ENCODE data around the gene APPBP2. TPM values are rescaled to one million over a fixed set of nuclear protein-coding genes. Genes with fewer than 3 reads are reported as not detected.

The APPBP2 gene
- total and polyA plus RNA-seq, 2 donors from 2014 or later, result 10.9 to 44.4 TPM

DNA sequence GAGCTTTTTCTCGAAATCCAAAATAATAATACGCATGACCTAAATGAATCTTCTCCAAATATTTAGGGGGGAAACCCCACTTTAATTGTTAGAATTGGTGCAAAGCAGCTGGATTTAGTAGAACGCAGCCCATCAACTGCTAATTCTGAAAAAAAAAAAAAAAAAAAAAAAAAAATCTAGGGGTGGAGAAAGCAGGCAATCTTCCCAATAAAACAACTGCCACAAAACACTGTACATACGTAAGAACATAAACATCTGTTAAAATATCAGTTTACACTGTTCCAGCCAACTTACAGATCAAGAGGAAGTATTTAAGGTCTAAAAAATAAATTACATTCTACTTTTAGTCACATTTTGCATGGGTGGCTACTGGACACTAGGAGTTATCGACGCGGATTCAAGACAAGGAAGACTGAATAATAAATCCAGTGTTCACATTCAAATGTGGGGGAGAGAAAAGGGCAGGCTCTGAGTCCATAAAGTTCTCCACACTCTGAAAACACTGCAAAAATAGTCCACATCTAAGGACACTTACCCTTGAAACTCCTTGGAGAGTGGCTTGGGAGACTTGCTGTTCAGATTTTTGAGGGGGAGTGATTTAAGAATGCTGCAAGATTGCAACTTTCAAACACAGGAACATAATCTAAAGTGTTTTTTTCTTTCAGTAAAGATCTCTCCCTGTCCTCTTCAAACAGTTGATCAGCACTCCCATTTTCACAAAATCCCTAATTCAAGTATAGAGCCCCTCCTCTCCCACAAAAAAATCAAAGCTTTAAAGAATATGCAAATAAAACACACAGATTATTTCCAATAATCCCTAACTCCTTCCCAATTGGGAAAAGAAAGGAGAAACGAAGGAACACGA, 1.3 kb downstream of the APPBP2 start:
- Histone ChIP-seq H3K9me3 (ENCODE audit: control insufficient read depth in 2 of 3, insufficient read depth in 1 of 3, low read length in 3 of 3) (no peaks in the 10 kb centered on the region), H3K27ac (ENCODE audit: low read depth in 2 of 2, low read length in 2 of 2) (peak overlapping the region; percentile 99 to 100), H3K27me3 (ENCODE audit: control insufficient read depth, insufficient read depth, low read length) (no peaks in the 10 kb centered on the region), H3K4me3 (ENCODE audit: low read length in 3 of 3) (peak overlapping the region; percentile 92 to 99 (median 98)), H3K36me3 (ENCODE audit: control insufficient read depth in 2 of 3, insufficient read depth in 3 of 3, low read length in 3 of 3) (peaks cover 0 to 1% (median 0%) of the 10 kb centered on the region in 3 donors), H3K9ac (ENCODE audit: low read length in 3 of 3) (peak overlapping the region; percentile 72 to 97 (median 97)), H3K4me1 (ENCODE audit: control insufficient read depth in 2 of 3, insufficient read depth in 2 of 3, low read depth in 1 of 3, low read length in 3 of 3) (peaks cover 0 to 3% (median 0%) of the 10 kb centered on the region in 3 donors)
- FAIRE-seq, result no peak
- DNase-seq, result peak in 3 of 5 donors; percentile 16 to 84 (median 83)
- intact Hi-C loops (cut with DNase I), result no loop called here
- TF ChIP-seq, protein P1, sequence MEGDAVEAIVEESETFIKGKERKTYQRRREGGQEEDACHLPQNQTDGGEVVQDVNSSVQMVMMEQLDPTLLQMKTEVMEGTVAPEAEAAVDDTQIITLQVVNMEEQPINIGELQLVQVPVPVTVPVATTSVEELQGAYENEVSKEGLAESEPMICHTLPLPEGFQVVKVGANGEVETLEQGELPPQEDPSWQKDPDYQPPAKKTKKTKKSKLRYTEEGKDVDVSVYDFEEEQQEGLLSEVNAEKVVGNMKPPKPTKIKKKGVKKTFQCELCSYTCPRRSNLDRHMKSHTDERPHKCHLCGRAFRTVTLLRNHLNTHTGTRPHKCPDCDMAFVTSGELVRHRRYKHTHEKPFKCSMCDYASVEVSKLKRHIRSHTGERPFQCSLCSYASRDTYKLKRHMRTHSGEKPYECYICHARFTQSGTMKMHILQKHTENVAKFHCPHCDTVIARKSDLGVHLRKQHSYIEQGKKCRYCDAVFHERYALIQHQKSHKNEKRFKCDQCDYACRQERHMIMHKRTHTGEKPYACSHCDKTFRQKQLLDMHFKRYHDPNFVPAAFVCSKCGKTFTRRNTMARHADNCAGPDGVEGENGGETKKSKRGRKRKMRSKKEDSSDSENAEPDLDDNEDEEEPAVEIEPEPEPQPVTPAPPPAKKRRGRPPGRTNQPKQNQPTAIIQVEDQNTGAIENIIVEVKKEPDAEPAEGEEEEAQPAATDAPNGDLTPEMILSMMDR (IDR thresholded peaks at IDR 0.05; ENCODE audit: borderline replicate concordance, extremely low read depth, insufficient read depth), result no peak

DNA sequence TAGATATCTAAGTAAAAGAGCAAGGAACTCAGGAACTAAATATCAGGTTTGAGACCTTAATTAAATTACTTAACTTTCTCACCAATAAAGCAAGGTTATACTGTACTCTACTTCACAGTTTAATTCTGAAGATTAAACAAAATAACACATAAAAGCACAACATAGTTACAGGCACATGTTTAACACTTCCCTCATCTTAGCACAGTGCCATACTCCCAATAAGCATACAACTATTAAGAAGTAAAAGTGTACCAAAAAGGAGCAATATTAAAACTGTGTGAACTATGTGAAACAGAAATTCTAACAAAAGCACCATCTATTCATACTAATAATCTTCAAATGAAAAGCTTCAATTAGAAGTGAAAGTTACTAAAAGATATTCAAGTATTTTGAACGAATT, 2.2 kb downstream of the APPBP2 start:
- no peak for DNase-seq
- H3K36me3 ChIP-seq (ENCODE audit: control insufficient read depth in 2 of 3, insufficient read depth in 3 of 3, low read length in 3 of 3), result peaks cover 0 to 2% (median 0%) of the 10 kb centered on the region in 3 donors
- no peaks in the 10 kb centered on the region for H3K9me3 ChIP-seq (ENCODE audit: control insufficient read depth in 2 of 3, insufficient read depth in 1 of 3, low read length in 3 of 3)
- H3K27ac ChIP-seq (ENCODE audit: low read depth in 2 of 2, low read length in 2 of 2), result no peak overlapping the region
- peak overlapping the region; percentile 48 to 97 (median 97) for H3K9ac ChIP-seq (ENCODE audit: low read length in 3 of 3)
- intact Hi-C loops (cut with DNase I), result no loop called here
- TF ChIP-seq, protein P1 (IDR thresholded peaks at IDR 0.05; ENCODE audit: borderline replicate concordance, extremely low read depth, insufficient read depth), result no peak
- FAIRE-seq, result no peak
- peaks cover 0 to 3% (median 0%) of the 10 kb centered on the region in 3 donors for H3K4me1 ChIP-seq (ENCODE audit: control insufficient read depth in 2 of 3, insufficient read depth in 2 of 3, low read depth in 1 of 3, low read length in 3 of 3)
- H3K4me3 ChIP-seq (ENCODE audit: low read length in 3 of 3), result peak overlapping the region; percentile 92 to 99 (median 98)
- H3K27me3 ChIP-seq (ENCODE audit: control insufficient read depth, insufficient read depth, low read length), result no peaks in the 10 kb centered on the region

GRCh38 chr17:60522889-60523626, 3.0 kb downstream of the APPBP2 start:
- FAIRE-seq (no peak), DNase-seq (no peak)
- Histone ChIP-seq H3K36me3 (ENCODE audit: control insufficient read depth in 2 of 3, insufficient read depth in 3 of 3, low read length in 3 of 3) (peaks cover 0 to 2% (median 0%) of the 10 kb centered on the region in 3 donors), H3K27me3 (ENCODE audit: control insufficient read depth, insufficient read depth, low read length) (no peaks in the 10 kb centered on the region), H3K4me1 (ENCODE audit: control insufficient read depth in 2 of 3, insufficient read depth in 2 of 3, low read depth in 1 of 3, low read length in 3 of 3) (peaks cover 0 to 5% (median 0%) of the 10 kb centered on the region in 3 donors), H3K9me3 (ENCODE audit: control insufficient read depth in 2 of 3, insufficient read depth in 1 of 3, low read length in 3 of 3) (no peaks in the 10 kb centered on the region), H3K9ac (ENCODE audit: low read length in 3 of 3) (no peak overlapping the region), H3K4me3 (ENCODE audit: low read length in 3 of 3) (peak overlapping the region in 1 of 3 donors; percentile 14), H3K27ac (ENCODE audit: low read depth in 2 of 2, low read length in 2 of 2) (no peak overlapping the region)
- TF ChIP-seq, protein P1 (IDR thresholded peaks at IDR 0.05; ENCODE audit: borderline replicate concordance, extremely low read depth, insufficient read depth), result no peak
- intact Hi-C loops (cut with DNase I), result no loop called here
